K562 (cell line): ENCODE measurements around the gene ENC1. TPM values are rescaled to one million over a fixed set of nuclear protein-coding genes. Genes with fewer than 3 reads are reported as not detected.

Experiments
- ATAC-seq: fragments of 200-7000 bp; cut with Tn5 transposase; 3 replicates; pipeline ENCODE4 v1.9.1; 2020; ENCODE audit warnings: moderate library complexity
- BruUV-seq: library from RNA; stranded (reverse); fragments of 400-500 nt; replicated peaks from 2 replicates; lab custom pipeline; 2021; lab: Mats Ljungman, UMichigan
- CTCF ChIA-PET: fragments of 300-600 bp; formaldehyde crosslinking; extraction: SDS; loops from one replicate; lab custom pipeline; 2021; ENCODE audit warnings: low intra/inter-chr PET ratio; lab: Yijun Ruan, JAX
- POLR2A ChIA-PET: fragments of 300-600, 350-650 bp; sonication (Branson Sonifier 250); formaldehyde crosslinking; extraction: SDS; loops from one replicate; lab custom pipeline; 2021; ENCODE audit warnings: antibody characterized with exemption, inconsistent platforms; lab: Yijun Ruan, JAX
- DNase-seq, 4 experiments: peaks; one replicate each; pipeline versions ENCODE4 v3.0.0 to v3.0.0-alpha.2; 2011 to 2018; ENCODE audit warnings: low spot score in 3 of 4, mixed read lengths in 3 of 4; ENCODE audit errors: extremely low read depth in 1 of 4
- FAIRE-seq: peaks from 2 replicates; lab custom pipeline; 2011; peaks lifted over from hg19 to GRCh38; lab: Jason Lieb, UNC
- H2AFZ ChIP-seq: 2 replicates; pipeline ENCODE4 v1.6.0; 2011; ENCODE audit warnings: low read depth, low read length, control low read depth, inconsistent platforms
- H3K27ac ChIP-seq: fragments of 200-600 bp; 3 replicates; pipeline ENCODE4 v1.8.0; 2011; ENCODE audit warnings: low read depth, mild to moderate bottlenecking, control low read depth, inconsistent platforms, low read length, moderate library complexity, mixed read lengths; ENCODE audit errors: extremely low read depth
- H3K27me3 ChIP-seq, 2 experiments: fragments of 300-600 bp in 1 of 2; 2 replicates in 1 of 2; 3 replicates in 1 of 2; pipeline versions ENCODE4 v1.6.0 to v1.8.0; 2011; ENCODE audit warnings: inconsistent platforms in 2 of 2, low read length in 2 of 2, mild to moderate bottlenecking in 1 of 2, mixed read lengths in 1 of 2, moderate library complexity in 1 of 2; ENCODE audit not compliant: control insufficient read depth in 2 of 2, insufficient read depth in 2 of 2
- H3K36me3 ChIP-seq: fragments of 300-600 bp; 3 replicates; pipeline ENCODE4 v1.8.0; 2011; ENCODE audit warnings: mild to moderate bottlenecking, low read length, inconsistent platforms; ENCODE audit not compliant: control insufficient read depth, insufficient read depth
- H3K4me1 ChIP-seq, 2 experiments: fragments of 200-600 bp in 1 of 2; replicated peaks in 1 of 2; 2 replicates in 1 of 2; 3 replicates in 1 of 2; pipeline versions ENCODE4 v1.5.1 to v1.8.0; 2011; ENCODE audit warnings: inconsistent platforms in 2 of 2, low read length in 2 of 2, mild to moderate bottlenecking in 1 of 2, mixed read lengths in 1 of 2, moderate library complexity in 1 of 2; ENCODE audit not compliant: control insufficient read depth in 2 of 2, insufficient read depth in 2 of 2
- H3K4me2 ChIP-seq: 2 replicates; pipeline ENCODE4 v1.6.1; 2011; ENCODE audit warnings: low read length, control low read depth, inconsistent platforms, mixed read lengths; ENCODE audit not compliant: insufficient read depth
- H3K4me3 ChIP-seq: fragments of 200-600 bp; sonication (generic), shearing (Covaris generic); 2 replicates; pipeline ENCODE4 v1.5.1; 2016; ENCODE audit warnings: control low read depth, inconsistent platforms
- H3K79me2 ChIP-seq: fragments of 200-600 bp; 3 replicates; pipeline ENCODE4 v1.8.0; 2011; ENCODE audit warnings: low read length, inconsistent platforms; ENCODE audit not compliant: control insufficient read depth, insufficient read depth
- H3K9ac ChIP-seq, 2 experiments: 2 replicates each; pipeline versions ENCODE4 v1.6.0 to v1.6.1; 2011; ENCODE audit warnings: low read depth in 2 of 2, low read length in 2 of 2, control low read depth in 1 of 2, inconsistent platforms in 1 of 2, mild to moderate bottlenecking in 1 of 2, mixed read lengths in 1 of 2; ENCODE audit not compliant: insufficient read depth in 1 of 2
- H3K9me1 ChIP-seq: one replicate; pipeline ENCODE4 v1.6.0; 2011; ENCODE audit warnings: inconsistent platforms, mild to moderate bottlenecking, low read length, moderate library complexity; ENCODE audit not compliant: control insufficient read depth, insufficient read depth
- H3K9me3 ChIP-seq: replicated peaks from 2 replicates; pipeline ENCODE4 v1.5.1; 2011; ENCODE audit warnings: low read depth, low read length, inconsistent platforms; ENCODE audit not compliant: control insufficient read depth, insufficient read depth
- H4K20me1 ChIP-seq: replicated peaks from 2 replicates; pipeline ENCODE4 v1.6.1; 2011; ENCODE audit warnings: low read length, inconsistent platforms, mixed read lengths; ENCODE audit not compliant: control insufficient read depth, insufficient read depth
- CHCHD3 ChIP-seq: fragments of 250-450 bp; sonication (Bioruptor Pico); IDR thresholded peaks from 2 replicates; pipeline ENCODE4 v2.1.2; 2022; ENCODE audit warnings: mild to moderate bottlenecking
- FOXM1 ChIP-seq, 2 experiments: fragments of 450-650 bp in 1 of 2; sonication (generic) in 1 of 2; formaldehyde crosslinking in 1 of 2; IDR thresholded peaks; 2 replicates each; pipeline versions ENCODE4 v1.6.1 to v1.9.0; 2017 to 2022; ENCODE audit warnings: low read depth in 2 of 2, mild to moderate bottlenecking in 2 of 2, missing genetic modification reagents in 1 of 2, moderate library complexity in 1 of 2
- KHSRP ChIP-seq: fragments of 450-650 bp; IDR thresholded peaks from 2 replicates; pipeline ENCODE4 v1.6.1; 2017
- MXI1 ChIP-seq: IDR thresholded peaks from 2 replicates; pipeline ENCODE4 v1.6.1; 2011; ENCODE audit warnings: low read depth, mild to moderate bottlenecking, improper control_type of control experiment, low read length
- SRSF9 ChIP-seq: fragments of 200-400 bp; formaldehyde crosslinking; IDR thresholded peaks from 2 replicates; pipeline ENCODE4 v1.6.1; 2017; ENCODE audit warnings: low read depth, low read length, borderline replicate concordance
- STAG1 ChIP-seq: sonication (generic); formaldehyde crosslinking; IDR thresholded peaks from 2 replicates; pipeline ENCODE4 v1.5.0; 2020; ENCODE audit warnings: missing genetic modification reagents, borderline replicate concordance
- TCF3 ChIP-seq: sonication (generic); formaldehyde crosslinking; IDR thresholded peaks from 2 replicates; pipeline ENCODE4 v1.4.0; 2020; ENCODE audit warnings: mild to moderate bottlenecking, missing genetic modification reagents
- TFAM ChIP-seq: fragments of 250-450 bp; sonication (Bioruptor Pico); conservative IDR thresholded peaks from 2 replicates; pipeline ENCODE4 v1.5.0; 2021; ENCODE audit warnings: mild to moderate bottlenecking, moderate library complexity
- WGBS: fragments of 100-300 bp; shearing (Covaris generic); methylation state at CpG from one replicate; pipeline ENCODE4 v1.1.6; 2016; ENCODE audit warnings: low coverage, mixed read lengths; ENCODE audit not compliant: insufficient coverage; ENCODE audit errors: missing lambda C conversion rate; 5-methylcytosine and 5-hydroxymethylcytosine counted together
- in situ Hi-C: fragments of 300-500 bp; cut with MboI; formaldehyde crosslinking; loops from 4 replicates; pipeline ENCODE4 v1.15.0; 2018; ENCODE audit warnings: inconsistent platforms, mixed read lengths
- intact Hi-C: fragments of 100-400 bp; cut with micrococcal nuclease; formaldehyde crosslinking; loops from 2 replicates; pipeline ENCODE4 v1.14.2; 2022
- polyA plus RNA-seq, 8 experiments: library from polyadenylated mRNA; depleted of rRNA in 4 of 8; stranded (reverse) in 5 of 8; unstranded in 3 of 8; fragments of >200 nt; fragmentation: Nextera tagmentation in 2 of 8; fragmentation: Illumina TruSeq in 1 of 8; extraction: Ambion mirVana in 2 of 8; extraction: Trizol in 1 of 8; gene quantifications; 2 replicates each; pipeline versions ENCODE4 v1.2.1 to v1.2.3, GENCODE V29; 2011 to 2014; ENCODE audit warnings: inconsistent platforms in 1 of 8, missing spikeins in 1 of 8
- total RNA-seq, 7 experiments: library from RNA; depleted of rRNA in 6 of 7; stranded (reverse); fragments of >200 nt in 6 of 7; fragmentation: Illumina TruSeq in 2 of 7; extraction: Trizol in 2 of 7; gene quantifications; 2 replicates each; pipeline versions ENCODE4 v1.2.1 to v1.2.3, GENCODE V29; 2011 to 2021; ENCODE audit warnings: low replicate concordance in 1 of 7

ENC1 gene
- total and polyA plus RNA-seq, 9 of the 15 experiments (the other 6 are each of a cell fraction or from before 2014, with no cell fraction given) = 0.17 to 3.2 (median 0.97) TPM

- Histone ChIP-seq H3K4me1 (peaks cover 0 to 20% of the 10 kb centered on the region in 2 experiments; a peak in 2 of 5 replicates), H3K4me3 (no peak overlapping the region), H3K9ac (no peak overlapping the region), H2AFZ (peak overlapping the region; percentile 28), H3K9me1 (no peaks in the 10 kb centered on the region), H3K36me3 (no peaks in the 10 kb centered on the region), H3K79me2 (no peaks in the 10 kb centered on the region), H3K9me3 (no peaks in the 10 kb centered on the region), H3K27ac (no peak overlapping the region), H4K20me1 (no peaks in the 10 kb centered on the region), H3K4me2 (no peak overlapping the region), H3K27me3 (no peaks in the 10 kb centered on the region)
- ChIA-PET POLR2A (interaction anchor here (0.7 kb wide), 1 partner anchor 44 kb away, joined by 3 read pairs; no protein-coding TSS in a partner anchor), CTCF (no interaction called here)
- in situ Hi-C loops (no loop called here), intact Hi-C loops (no loop called here)
- BruUV-seq = no TSS peak
- DNase-seq (no peak), FAIRE-seq (no peak), ATAC-seq (no peak)
- TF ChIP-seq SRSF9 = no peak
- TF ChIP-seq FOXM1 (IDR thresholded peaks at IDR 0.05; ENCODE audit: low read depth) = no peak
- no peak for TF ChIP-seq FOXM1 (CRISPR knock-in tag; IDR thresholded peaks at IDR 0.05; ENCODE audit: low read depth)
- no peak for TF ChIP-seq KHSRP
- TF ChIP-seq TFAM = no peak
- TF ChIP-seq MXI1 = no peak
- no peak for TF ChIP-seq STAG1 (CRISPR knock-in tag)
- no peak for TF ChIP-seq CHCHD3
- no peak for TF ChIP-seq TCF3
- WGBS = 66% methylated on average over 4 of the region's 4 CpGs
These were observed 53.2 kb downstream of the ENC1 start for GRCh38 chr5:74587300-74587699.
